CD14-positive monocyte (primary cell): ENCODE measurements around the gene TMEM150C. TPM values are rescaled to one million over a fixed set of nuclear protein-coding genes. Genes with fewer than 3 reads are reported as not detected.

Experiments used
- DNase-seq, 3 donors: peaks; one replicate each; pipeline ENCODE4 v3.0.0-alpha.2; 2011 to 2022
- H2AFZ ChIP-seq: 2 replicates; pipeline ENCODE4 v1.6.0; 2012; ENCODE audit warnings: mild to moderate bottlenecking, low read depth, low read length, inconsistent platforms; ENCODE audit not compliant: insufficient read depth, poor library complexity, severe bottlenecking
- H3K27ac ChIP-seq, 2 donors: 1 replicate in 1 of 2; 2 replicates in 1 of 2; pipeline ENCODE4 v1.5.1; 2012 to 2013; ENCODE audit warnings: low read length in 2 of 2, control low read depth in 1 of 2, inconsistent platforms in 1 of 2, low read depth in 1 of 2, mild to moderate bottlenecking in 1 of 2
- H3K27me3 ChIP-seq, 2 donors: one replicate each; pipeline versions ENCODE4 v1.6.0 to v1.6.1; 2011 to 2013; ENCODE audit warnings: low read length in 2 of 2; ENCODE audit not compliant: control insufficient read depth in 2 of 2, insufficient read depth in 2 of 2
- H3K36me3 ChIP-seq, 2 donors: replicated peaks in 1 of 2; 1 replicate in 1 of 2; 2 replicates in 1 of 2; pipeline versions ENCODE4 v1.5.1 to v1.6.1; 2012 to 2013; ENCODE audit warnings: low read length in 2 of 2, control low read depth in 1 of 2, inconsistent platforms in 1 of 2, mild to moderate bottlenecking in 1 of 2; ENCODE audit not compliant: insufficient read depth in 2 of 2, control insufficient read depth in 1 of 2
- H3K4me1 ChIP-seq, 2 donors: 1 replicate in 1 of 2; 2 replicates in 1 of 2; pipeline versions ENCODE4 v1.5.1 to v1.6.1; 2012 to 2013; ENCODE audit warnings: low read length in 2 of 2, control low read depth in 1 of 2, inconsistent platforms in 1 of 2, mild to moderate bottlenecking in 1 of 2, moderate library complexity in 1 of 2; ENCODE audit not compliant: insufficient read depth in 2 of 2, control insufficient read depth in 1 of 2
- H3K4me2 ChIP-seq: replicated peaks from 2 replicates; pipeline ENCODE3; 2012; ENCODE audit warnings: low read length, moderate library complexity, mild to moderate bottlenecking; ENCODE audit not compliant: poor library complexity, severe bottlenecking; ENCODE audit errors: extremely low read depth
- H3K4me3 ChIP-seq, 3 experiments: fragments of 200-600 bp in 1 of 3; sonication (generic) in 1 of 3; replicated peaks in 1 of 3; 1 replicate in 2 of 3; 2 replicates in 1 of 3; pipeline ENCODE4 v1.5.1; 2011 to 2013; ENCODE audit warnings: low read length in 3 of 3, mild to moderate bottlenecking in 3 of 3, control low read depth in 2 of 3, low read depth in 2 of 3, inconsistent platforms in 1 of 3, moderate library complexity in 1 of 3
- H3K79me2 ChIP-seq: 2 replicates; pipeline ENCODE4 v1.6.0; 2012; ENCODE audit warnings: mild to moderate bottlenecking, control low read depth, inconsistent platforms, low read length, moderate library complexity; ENCODE audit not compliant: insufficient read depth
- H3K9ac ChIP-seq: 2 replicates; pipeline ENCODE4 v1.6.0; 2017; ENCODE audit warnings: low read length, mild to moderate bottlenecking; ENCODE audit not compliant: insufficient read depth, poor library complexity, severe bottlenecking
- H3K9me3 ChIP-seq, 2 donors: replicated peaks in 1 of 2; 1 replicate in 1 of 2; 2 replicates in 1 of 2; pipeline versions ENCODE4 v1.5.1 to v1.6.1; 2012 to 2013; ENCODE audit warnings: low read length in 2 of 2, control low read depth in 1 of 2; ENCODE audit not compliant: control insufficient read depth in 1 of 2, insufficient read depth in 1 of 2
- H4K20me1 ChIP-seq: 2 replicates; pipeline ENCODE4 v1.6.0; 2012; ENCODE audit warnings: mild to moderate bottlenecking, low read length, control low read depth, moderate library complexity; ENCODE audit not compliant: insufficient read depth
- H3K27ac Mint-ChIP-seq, 7 donors: one replicate each; pipeline ENCODE4 v1.8.0; 2020; ENCODE audit warnings: mild to moderate bottlenecking in 7 of 7, mixed read lengths in 7 of 7, moderate library complexity in 6 of 7, inconsistent platforms in 2 of 7
- H3K27me3 Mint-ChIP-seq, 3 donors: one replicate each; pipeline ENCODE4 v1.8.0; 2021 to 2022; ENCODE audit warnings: low read depth in 3 of 3, mild to moderate bottlenecking in 3 of 3, mixed read lengths in 3 of 3, moderate library complexity in 3 of 3, inconsistent platforms in 1 of 3
- H3K36me3 Mint-ChIP-seq, 2 donors: one replicate each; pipeline ENCODE4 v1.8.0; 2020; ENCODE audit warnings: mixed read lengths in 2 of 2, inconsistent platforms in 1 of 2, mild to moderate bottlenecking in 1 of 2
- H3K4me1 Mint-ChIP-seq: one replicate; pipeline ENCODE4 v1.8.0; 2020; ENCODE audit warnings: mild to moderate bottlenecking, mixed read lengths
- H3K4me3 Mint-ChIP-seq, 2 donors: one replicate each; pipeline ENCODE4 v1.8.0; 2020; ENCODE audit warnings: mild to moderate bottlenecking in 2 of 2, mixed read lengths in 2 of 2, moderate library complexity in 1 of 2
- H3K9me3 Mint-ChIP-seq, 7 donors: one replicate each; pipeline ENCODE4 v1.8.0; 2020 to 2022; ENCODE audit warnings: mixed read lengths in 7 of 7, mild to moderate bottlenecking in 6 of 7, moderate library complexity in 6 of 7, inconsistent platforms in 2 of 7
- WGBS: methylation state at CpG from one replicate; pipeline ENCODE4 v1.1.5; 2013; ENCODE audit warnings: missing lambda C conversion rate; ENCODE audit not compliant: insufficient coverage; 5-methylcytosine and 5-hydroxymethylcytosine counted together
- intact Hi-C, 2 donors: fragments of 100-400 bp; cut with micrococcal nuclease; formaldehyde crosslinking; loops; one replicate each; pipeline versions ENCODE4 v1.15.0 to v1.15.1; 2023
- polyA plus RNA-seq, 3 donors: library from polyadenylated mRNA; depleted of rRNA in 1 of 3; unstranded in 2 of 3; stranded (reverse) in 1 of 3; fragments of 300-500 nt in 2 of 3; fragments of >200 nt in 1 of 3; fragmentation: Illumina TruSeq in 2 of 3; gene quantifications; 1 replicate in 2 of 3; 2 replicates in 1 of 3; pipeline ENCODE4 v1.2.3, GENCODE V29; 2012 to 2021
- TF ChIP-seq, protein P1 (sequence below): fragments of 200-600 bp; IDR thresholded peaks from one replicate; pipeline ENCODE4 v1.8.0; 2022; ENCODE audit warnings: antibody characterized with exemption, mild to moderate bottlenecking

The TMEM150C gene
- polyA plus RNA-seq, 3 donors = not detected

DNA sequence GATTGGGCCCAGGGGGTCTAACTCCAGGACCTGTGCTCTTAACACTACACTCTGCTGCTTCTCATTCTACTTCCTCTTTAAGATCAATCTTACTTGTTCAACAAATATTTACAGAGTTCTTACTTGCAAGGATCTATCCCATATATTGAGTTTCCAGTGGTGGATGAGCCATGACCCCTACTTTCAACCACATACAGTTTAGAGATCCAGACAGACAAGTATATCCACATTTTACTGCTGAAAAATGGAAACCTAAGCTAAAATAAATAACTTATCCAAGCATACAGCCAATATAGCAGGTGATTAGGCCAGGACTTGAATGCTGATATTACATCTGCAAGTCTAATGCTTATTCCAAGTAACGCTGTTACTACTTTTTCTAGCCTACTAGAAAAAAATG lies 18.7 kb downstream of the TMEM150C start:
- WGBS = no CpG with 5 or more reads among the region's 1 CpG
- Histone ChIP-seq H3K79me2 (no peaks in the 10 kb centered on the region), H4K20me1 (no peaks in the 10 kb centered on the region), H3K9ac (no peak overlapping the region), H3K4me3 (no peak overlapping the region), H2AFZ (no peak overlapping the region), H3K4me2 (no peak overlapping the region), H3K9me3 (no peaks in the 10 kb centered on the region), H3K36me3 (no peaks in the 10 kb centered on the region), H3K27ac (no peak overlapping the region), H3K27me3 (no peaks in the 10 kb centered on the region), H3K4me1 (no peaks in the 10 kb centered on the region)
- intact Hi-C loops = no loop called here
- no peak for DNase-seq
- H3K36me3 Mint-ChIP-seq = no peaks in the 10 kb centered on the region
- H3K27me3 Mint-ChIP-seq = peaks cover 0 to 5% (median 1%) of the 10 kb centered on the region in 3 donors
- peaks cover 0 to 8% (median 4%) of the 10 kb centered on the region in 7 donors for H3K9me3 Mint-ChIP-seq
- TF ChIP-seq, protein P1, sequence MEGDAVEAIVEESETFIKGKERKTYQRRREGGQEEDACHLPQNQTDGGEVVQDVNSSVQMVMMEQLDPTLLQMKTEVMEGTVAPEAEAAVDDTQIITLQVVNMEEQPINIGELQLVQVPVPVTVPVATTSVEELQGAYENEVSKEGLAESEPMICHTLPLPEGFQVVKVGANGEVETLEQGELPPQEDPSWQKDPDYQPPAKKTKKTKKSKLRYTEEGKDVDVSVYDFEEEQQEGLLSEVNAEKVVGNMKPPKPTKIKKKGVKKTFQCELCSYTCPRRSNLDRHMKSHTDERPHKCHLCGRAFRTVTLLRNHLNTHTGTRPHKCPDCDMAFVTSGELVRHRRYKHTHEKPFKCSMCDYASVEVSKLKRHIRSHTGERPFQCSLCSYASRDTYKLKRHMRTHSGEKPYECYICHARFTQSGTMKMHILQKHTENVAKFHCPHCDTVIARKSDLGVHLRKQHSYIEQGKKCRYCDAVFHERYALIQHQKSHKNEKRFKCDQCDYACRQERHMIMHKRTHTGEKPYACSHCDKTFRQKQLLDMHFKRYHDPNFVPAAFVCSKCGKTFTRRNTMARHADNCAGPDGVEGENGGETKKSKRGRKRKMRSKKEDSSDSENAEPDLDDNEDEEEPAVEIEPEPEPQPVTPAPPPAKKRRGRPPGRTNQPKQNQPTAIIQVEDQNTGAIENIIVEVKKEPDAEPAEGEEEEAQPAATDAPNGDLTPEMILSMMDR = no peak
- H3K4me1 Mint-ChIP-seq = no peaks in the 10 kb centered on the region
- no peak overlapping the region for H3K27ac Mint-ChIP-seq
- H3K4me3 Mint-ChIP-seq = no peak overlapping the region

DNA sequence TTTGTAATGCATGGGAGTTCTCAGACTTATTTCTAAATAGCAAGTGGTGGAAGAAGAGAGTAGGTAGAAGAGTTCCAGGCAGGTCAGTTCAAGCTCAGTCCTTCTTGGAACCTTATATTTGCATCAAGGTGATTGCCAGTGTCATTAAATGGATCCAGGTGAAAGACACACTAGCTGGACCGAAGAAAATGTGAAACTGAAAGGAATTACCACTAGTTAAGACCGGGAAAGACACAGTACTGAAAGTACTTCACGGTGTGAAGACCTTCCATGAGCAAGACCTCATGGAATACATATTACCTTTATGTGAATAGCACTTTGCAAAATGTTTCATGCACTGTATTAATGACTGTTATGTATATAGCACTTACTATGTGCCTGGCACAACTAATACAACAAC lies 19.1 kb downstream of the TMEM150C start:
- Histone ChIP-seq H3K36me3 (no peaks in the 10 kb centered on the region), H3K9me3 (no peaks in the 10 kb centered on the region), H4K20me1 (no peaks in the 10 kb centered on the region), H3K4me1 (no peaks in the 10 kb centered on the region), H3K27me3 (no peaks in the 10 kb centered on the region), H3K9ac (no peak overlapping the region), H3K79me2 (no peaks in the 10 kb centered on the region), H3K4me2 (no peak overlapping the region), H3K4me3 (no peak overlapping the region), H2AFZ (no peak overlapping the region), H3K27ac (no peak overlapping the region)
- intact Hi-C loops = no loop called here
- Mint-ChIP-seq H3K4me3 (no peak overlapping the region), H3K36me3 (no peaks in the 10 kb centered on the region), H3K9me3 (peaks cover 0 to 8% (median 4%) of the 10 kb centered on the region in 7 donors), H3K27ac (no peak overlapping the region), H3K27me3 (peaks cover 0 to 5% (median 1%) of the 10 kb centered on the region in 3 donors), H3K4me1 (no peaks in the 10 kb centered on the region)
- WGBS = 100% methylated on average over 1 of the region's 3 CpGs
- no peak for DNase-seq
- TF ChIP-seq, protein P1 = no peak
